G401.6 (cell line): ENCODE results near the gene ASIC4.
A peak's percentile ranks its signal among the peaks of the same experiment; 100 is the strongest.

Source experiments
- FAIRE-seq: peaks from 2 replicates; lab custom pipeline; 2012; peaks lifted over from hg19 to GRCh38; lab: Jason Lieb, UNC

The ASIC4 gene

GRCh38 chr2:219515874-219516629, 1.8 kb downstream of the ASIC4 start:
- FAIRE-seq, result no peak

- FAIRE-seq, result no peak
These were observed 2.6 kb downstream of the ASIC4 start for GRCh38 chr2:219516888-219517287.

GRCh38 chr2:219517954-219518778, 3.9 kb downstream of the ASIC4 start:
- no peak for FAIRE-seq

- FAIRE-seq, result no peak
These were observed 5.2 kb downstream of the ASIC4 start for GRCh38 chr2:219519526-219519916.

GRCh38 chr2:219520079-219520478, 5.8 kb downstream of the ASIC4 start:
- no peak for FAIRE-seq

GRCh38 chr2:219521066-219521880, 7.0 kb downstream of the ASIC4 start:
- no peak for FAIRE-seq

GRCh38 chr2:219522111-219523030, 8.1 kb downstream of the ASIC4 start:
- no peak for FAIRE-seq

- no peak for FAIRE-seq
These were observed 8.9 kb downstream of the ASIC4 start for GRCh38 chr2:219523031-219523671.

GRCh38 chr2:219524817-219525216, 10.5 kb downstream of the ASIC4 start:
- FAIRE-seq, result no peak

- FAIRE-seq, result no peak
These were observed 11.4 kb downstream of the ASIC4 start for GRCh38 chr2:219525533-219526232.

- FAIRE-seq, result no peak
These were observed 12.2 kb downstream of the ASIC4 start for GRCh38 chr2:219526320-219527075.

- no peak for FAIRE-seq
These were observed 12.8 kb downstream of the ASIC4 start for GRCh38 chr2:219527076-219527394.

- no peak for FAIRE-seq
These were observed 13.2 kb downstream of the ASIC4 start for GRCh38 chr2:219527472-219527871.

GRCh38 chr2:219530048-219530963, 16.0 kb downstream of the ASIC4 start:
- FAIRE-seq, result peak; percentile 66

GRCh38 chr2:219531639-219532377, 17.5 kb downstream of the ASIC4 start:
- FAIRE-seq, result no peak

- FAIRE-seq, result no peak
These were observed 18.0 kb downstream of the ASIC4 start for GRCh38 chr2:219532378-219532649.

- no peak for FAIRE-seq
These were observed 19.8 kb downstream of the ASIC4 start for GRCh38 chr2:219533930-219534661.

GRCh38 chr2:219536425-219536824, 22.1 kb downstream of the ASIC4 start:
- no peak for FAIRE-seq
